Neural cell (in vitro differentiated cells): ENCODE measurements around the gene CEP72. TPM values are rescaled to one million over a fixed set of nuclear protein-coding genes. Genes with fewer than 3 reads are reported as not detected.
"Not testable (repeated sequence)": the region's sequence is repeated elsewhere in the genome, so short reads cannot be mapped to it uniquely, and the experiment has no call there.

Experiments
- H2AFZ ChIP-seq: fragments of 200-600, 300-800 bp; sonication (generic), shearing (Covaris generic); 2 replicates; pipeline ENCODE4 v1.6.0; 2014; ENCODE audit warnings: low read depth, mild to moderate bottlenecking, antibody characterized with exemption, low read length, moderate library complexity
- H3F3A ChIP-seq: fragments of 200-600 bp; shearing (Covaris generic); 2 replicates; pipeline ENCODE4 v1.6.1; 2016; ENCODE audit warnings: mild to moderate bottlenecking, moderate library complexity, mixed read lengths, antibody characterized with exemption, low read length; ENCODE audit not compliant: insufficient read depth, poor library complexity, severe bottlenecking
- H3K27ac ChIP-seq: fragments of 200-600, 300-800 bp; sonication (generic), shearing (Covaris generic); 2 replicates; pipeline ENCODE4 v1.5.1; 2014; ENCODE audit warnings: mild to moderate bottlenecking, low read length, moderate library complexity
- H3K27me3 ChIP-seq: fragments of 300-800, 200-600 bp; sonication (generic), shearing (Covaris generic); 2 replicates; pipeline ENCODE4 v1.6.0; 2014; ENCODE audit warnings: mild to moderate bottlenecking, low read depth, low read length, moderate library complexity; ENCODE audit not compliant: insufficient read depth
- H3K36me3 ChIP-seq: fragments of 300-800, 200-600 bp; sonication (generic), shearing (Covaris generic); 2 replicates; pipeline ENCODE4 v1.5.1; 2014; ENCODE audit warnings: mild to moderate bottlenecking, antibody characterized with exemption, low read length, moderate library complexity; ENCODE audit not compliant: insufficient read depth
- H3K4me2 ChIP-seq: fragments of 300-800, 200-600 bp; sonication (generic), shearing (Covaris generic); 2 replicates; pipeline ENCODE4 v1.6.0; 2014; ENCODE audit warnings: mild to moderate bottlenecking, low read length
- H3K4me3 ChIP-seq: fragments of 300-800, 200-600 bp; sonication (generic), shearing (Covaris generic); 2 replicates; pipeline ENCODE4 v1.5.1; 2014; ENCODE audit warnings: mild to moderate bottlenecking, low read length, moderate library complexity
- H3K79me2 ChIP-seq: fragments of 200-600 bp; shearing (Covaris generic); replicated peaks from 2 replicates; pipeline ENCODE4 v1.6.0; 2014; ENCODE audit warnings: mild to moderate bottlenecking, low read length, moderate library complexity; ENCODE audit not compliant: insufficient read depth
- H3K9ac ChIP-seq: fragments of 300-800, 200-600 bp; sonication (generic), shearing (Covaris generic); 2 replicates; pipeline ENCODE4 v1.6.1; 2016; ENCODE audit warnings: mild to moderate bottlenecking, low read length, mixed read lengths
- H3K9me2 ChIP-seq: fragments of 200-600 bp; shearing (Covaris generic); 2 replicates; pipeline ENCODE4 v1.6.1; 2016; ENCODE audit warnings: mild to moderate bottlenecking, low read length, mixed read lengths; ENCODE audit not compliant: insufficient read depth
- H3K9me3 ChIP-seq: fragments of 200-600, 300-800 bp; sonication (generic), shearing (Covaris generic); 2 replicates; pipeline ENCODE4 v1.6.1; 2016; ENCODE audit warnings: mild to moderate bottlenecking, mixed run types, low read length, moderate library complexity, mixed read lengths
- H4K20me1 ChIP-seq: fragments of 200-600 bp; shearing (Covaris generic); 2 replicates; pipeline ENCODE4 v1.6.1; 2016; ENCODE audit warnings: mild to moderate bottlenecking, mixed run types; ENCODE audit not compliant: insufficient read depth
- CTCF ChIP-seq: fragments of 450-650 bp; IDR thresholded peaks from 2 replicates; pipeline ENCODE4 v1.5.1; 2014; ENCODE audit warnings: antibody characterized with exemption, mild to moderate bottlenecking, moderate library complexity; ENCODE audit not compliant: poor library complexity, severe bottlenecking
- EP300 ChIP-seq: fragments of 450-650 bp; conservative IDR thresholded peaks from 2 replicates; pipeline ENCODE4 v1.6.1; 2014; ENCODE audit warnings: antibody characterized with exemption, mild to moderate bottlenecking, moderate library complexity; ENCODE audit not compliant: poor library complexity, severe bottlenecking
- EZH2 ChIP-seq: fragments of 200-600, 300-800 bp; shearing (Covaris generic), sonication (generic); IDR thresholded peaks from 2 replicates; pipeline ENCODE4 v1.6.1; 2014; ENCODE audit warnings: antibody characterized with exemption, low read length, borderline replicate concordance, mild to moderate bottlenecking; ENCODE audit not compliant: insufficient read depth, poor library complexity, severe bottlenecking
- MXI1 ChIP-seq: fragments of 450-650 bp; conservative IDR thresholded peaks from 2 replicates; pipeline ENCODE4 v1.6.1; 2014; ENCODE audit warnings: antibody characterized with exemption, mild to moderate bottlenecking; ENCODE audit not compliant: poor library complexity, severe bottlenecking
- POLR2AphosphoS5 ChIP-seq: IDR thresholded peaks from 2 replicates; pipeline ENCODE4 v1.6.1; 2012
- RAD21 ChIP-seq: fragments of 450-650 bp; conservative IDR thresholded peaks from 2 replicates; pipeline ENCODE4 v1.6.1; 2014; ENCODE audit warnings: antibody characterized with exemption, mild to moderate bottlenecking, moderate library complexity
- REST ChIP-seq: IDR thresholded peaks from 2 replicates; pipeline ENCODE4 v1.6.1; 2012; ENCODE audit warnings: borderline replicate concordance
- SMC3 ChIP-seq: fragments of 450-650 bp; conservative IDR thresholded peaks from 2 replicates; pipeline ENCODE4 v1.6.1; 2014; ENCODE audit warnings: antibody characterized with exemption, mild to moderate bottlenecking, moderate library complexity; ENCODE audit not compliant: poor library complexity
- TAF1 ChIP-seq: IDR thresholded peaks from 2 replicates; pipeline ENCODE4 v1.6.1; 2012; ENCODE audit warnings: low read depth
- polyA plus RNA-seq: library from polyadenylated mRNA; depleted of rRNA; stranded (reverse); fragments of >200 nt; gene quantifications from 2 replicates; pipeline ENCODE4 v1.2.3, GENCODE V29; 2014

Gene CEP72
- polyA plus RNA-seq, 1 donor from 2014 or later = 5.9 TPM

GRCh38 chr5:677131-678101 is 65.3 kb downstream of the CEP72 start:
- H3K4me3 ChIP-seq = no peak overlapping the region
- TF ChIP-seq SMC3 = no peak
- no peak for TF ChIP-seq EP300
- no peak for TF ChIP-seq RAD21
- no peak for TF ChIP-seq POLR2AphosphoS5
- TF ChIP-seq REST = no peak
- TF ChIP-seq TAF1 = no peak
- no peak for TF ChIP-seq CTCF
- TF ChIP-seq EZH2 = no peak
- no peak for TF ChIP-seq MXI1

GRCh38 chr5:678521-678920 is 66.4 kb downstream of the CEP72 start:
- H3F3A ChIP-seq, H3K27me3 ChIP-seq, H3K36me3 ChIP-seq, H2AFZ ChIP-seq, H4K20me1 ChIP-seq, H3K9me3 ChIP-seq, H3K27ac ChIP-seq, H3K4me3 ChIP-seq, H3K9me2 ChIP-seq, H3K9ac ChIP-seq, H3K79me2 ChIP-seq, H3K4me2 ChIP-seq: not testable (repeated sequence)

More at GRCh38 chr5:677131-678101, 65.3 kb downstream of the CEP72 start:
- no peaks in the 10 kb centered on the region for H3K9me3 ChIP-seq
- H4K20me1 ChIP-seq = no peaks in the 10 kb centered on the region
- no peak overlapping the region for H3K9ac ChIP-seq
- no peak overlapping the region for H2AFZ ChIP-seq
- H3K36me3 ChIP-seq = no peaks in the 10 kb centered on the region
- no peaks in the 10 kb centered on the region for H3K79me2 ChIP-seq
- H3K27me3 ChIP-seq = no peaks in the 10 kb centered on the region
- no peak overlapping the region for H3K4me2 ChIP-seq
- no peaks in the 10 kb centered on the region for H3K9me2 ChIP-seq
- H3K27ac ChIP-seq = no peak overlapping the region
- H3F3A ChIP-seq = no peaks in the 10 kb centered on the region

- H3K27me3 ChIP-seq, H3K9me2 ChIP-seq, H3K4me3 ChIP-seq, H2AFZ ChIP-seq, H4K20me1 ChIP-seq, H3K4me2 ChIP-seq, H3K9me3 ChIP-seq, H3K27ac ChIP-seq, H3K9ac ChIP-seq, H3K36me3 ChIP-seq, H3F3A ChIP-seq, H3K79me2 ChIP-seq: not testable (repeated sequence)
Measured at GRCh38 chr5:679166-679895, 67.2 kb downstream of the CEP72 start.

- not testable (repeated sequence) for H3K9me2 ChIP-seq, H3K36me3 ChIP-seq, H3K9me3 ChIP-seq, H3K27me3 ChIP-seq, H3K27ac ChIP-seq, H3K79me2 ChIP-seq, H4K20me1 ChIP-seq, H3K4me3 ChIP-seq, H3K9ac ChIP-seq, H3K4me2 ChIP-seq, H3F3A ChIP-seq, H2AFZ ChIP-seq
Measured at GRCh38 chr5:680118-680795, 68.1 kb downstream of the CEP72 start.
